PC-3 (cell line): ENCODE results near the gene PDS5B.

Experiments used
- EZH2 ChIP-seq: fragments of 300-600 bp; sonication (generic); IDR thresholded peaks from one replicate; pipeline ENCODE4 v1.6.1; 2017; ENCODE audit warnings: antibody characterized with exemption, mild to moderate bottlenecking, low read length; ENCODE audit not compliant: unreplicated experiment
- EZH2phosphoT487 ChIP-seq: fragments of 300-600 bp; sonication (generic); IDR thresholded peaks from 2 replicates; pipeline ENCODE4 v1.6.1; 2018; ENCODE audit warnings: mild to moderate bottlenecking, antibody characterized with exemption, low read length, borderline replicate concordance
- TF ChIP-seq, protein P1 (sequence below): fragments of 300-600 bp; sonication (generic); conservative IDR thresholded peaks from 2 replicates; pipeline ENCODE4 v1.5.1; 2017; ENCODE audit warnings: antibody characterized with exemption, low read depth, mild to moderate bottlenecking, low read length

DNA sequence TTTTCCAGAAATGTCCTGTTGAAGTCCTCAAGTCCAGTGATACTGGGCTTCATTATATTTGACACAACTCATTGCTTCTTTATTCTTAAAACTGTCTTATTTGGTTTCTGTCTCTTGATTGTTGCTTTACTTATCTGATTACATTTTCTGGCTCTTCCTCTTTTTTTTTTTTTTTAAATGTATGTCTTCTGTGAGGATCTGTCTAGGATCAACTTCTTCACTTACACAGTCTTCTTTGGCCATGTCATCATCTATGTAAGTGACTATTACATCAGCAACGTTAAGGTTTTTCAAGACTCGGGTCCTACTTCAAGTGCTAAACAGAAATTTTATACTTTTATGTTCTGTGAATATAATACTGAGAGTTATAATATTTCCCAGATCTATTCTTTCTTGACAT, 162.1 kb downstream of the PDS5B start:
- TF ChIP-seq, protein P1, sequence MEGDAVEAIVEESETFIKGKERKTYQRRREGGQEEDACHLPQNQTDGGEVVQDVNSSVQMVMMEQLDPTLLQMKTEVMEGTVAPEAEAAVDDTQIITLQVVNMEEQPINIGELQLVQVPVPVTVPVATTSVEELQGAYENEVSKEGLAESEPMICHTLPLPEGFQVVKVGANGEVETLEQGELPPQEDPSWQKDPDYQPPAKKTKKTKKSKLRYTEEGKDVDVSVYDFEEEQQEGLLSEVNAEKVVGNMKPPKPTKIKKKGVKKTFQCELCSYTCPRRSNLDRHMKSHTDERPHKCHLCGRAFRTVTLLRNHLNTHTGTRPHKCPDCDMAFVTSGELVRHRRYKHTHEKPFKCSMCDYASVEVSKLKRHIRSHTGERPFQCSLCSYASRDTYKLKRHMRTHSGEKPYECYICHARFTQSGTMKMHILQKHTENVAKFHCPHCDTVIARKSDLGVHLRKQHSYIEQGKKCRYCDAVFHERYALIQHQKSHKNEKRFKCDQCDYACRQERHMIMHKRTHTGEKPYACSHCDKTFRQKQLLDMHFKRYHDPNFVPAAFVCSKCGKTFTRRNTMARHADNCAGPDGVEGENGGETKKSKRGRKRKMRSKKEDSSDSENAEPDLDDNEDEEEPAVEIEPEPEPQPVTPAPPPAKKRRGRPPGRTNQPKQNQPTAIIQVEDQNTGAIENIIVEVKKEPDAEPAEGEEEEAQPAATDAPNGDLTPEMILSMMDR: no peak
- TF ChIP-seq EZH2 (no peak), EZH2phosphoT487 (no peak)
